Natural killer cell (primary cell): ENCODE data around the gene COG6. TPM values are rescaled to one million over a fixed set of nuclear protein-coding genes. Genes with fewer than 3 reads are reported as not detected.

Experiments
- ATAC-seq, 3 donors: fragments of 150-1000 bp in 2 of 3; fragments of 200-7000 bp in 1 of 3; cut with Tn5 transposase; 1 replicate in 1 of 3; 2 replicates in 2 of 3; pipeline ENCODE4 v1.10.0; 2021; ENCODE audit warnings: mild to moderate bottlenecking in 2 of 3, moderate library complexity in 2 of 3
- DNase-seq, 2 donors: peaks; one replicate each; pipeline versions ENCODE4 v3.0.0 to v3.0.0-alpha.2; 2013 to 2021; ENCODE audit warnings: mixed read lengths in 1 of 2
- H3K27ac ChIP-seq: one replicate; pipeline ENCODE4 v1.5.1; 2013; ENCODE audit warnings: mild to moderate bottlenecking, low read length
- H3K27me3 ChIP-seq: one replicate; pipeline ENCODE4 v1.6.1; 2013; ENCODE audit warnings: low read length; ENCODE audit not compliant: control insufficient read depth, insufficient read depth
- H3K36me3 ChIP-seq: one replicate; pipeline ENCODE4 v1.6.1; 2013; ENCODE audit warnings: low read length; ENCODE audit not compliant: control insufficient read depth, insufficient read depth
- H3K4me1 ChIP-seq: one replicate; pipeline ENCODE4 v1.6.1; 2013; ENCODE audit warnings: low read length; ENCODE audit not compliant: control insufficient read depth, insufficient read depth
- H3K4me3 ChIP-seq: one replicate; pipeline ENCODE4 v1.5.1; 2013; ENCODE audit warnings: low read length
- H3K9me3 ChIP-seq: one replicate; pipeline ENCODE4 v1.6.1; 2013; ENCODE audit warnings: low read length; ENCODE audit not compliant: control insufficient read depth, insufficient read depth
- H3K27ac Mint-ChIP-seq, 2 donors: one replicate each; pipeline ENCODE4 v1.8.0; 2022; ENCODE audit warnings: mild to moderate bottlenecking in 2 of 2, mixed read lengths in 2 of 2, moderate library complexity in 1 of 2
- H3K27me3 Mint-ChIP-seq, 2 donors: one replicate each; pipeline ENCODE4 v1.8.0; 2022; ENCODE audit warnings: low read depth in 2 of 2, mixed read lengths in 2 of 2
- H3K36me3 Mint-ChIP-seq: one replicate; pipeline ENCODE4 v1.8.0; 2022; ENCODE audit warnings: mixed read lengths
- H3K4me1 Mint-ChIP-seq, 2 donors: one replicate each; pipeline ENCODE4 v1.8.0; 2022; ENCODE audit warnings: mixed read lengths in 2 of 2
- H3K4me3 Mint-ChIP-seq: one replicate; pipeline ENCODE4 v1.8.0; 2022; ENCODE audit warnings: mild to moderate bottlenecking, moderate library complexity, mixed read lengths
- H3K9me3 Mint-ChIP-seq, 2 donors: one replicate each; pipeline ENCODE4 v1.8.0; 2022; ENCODE audit warnings: mixed read lengths in 2 of 2
- WGBS: methylation state at CpG from one replicate; pipeline ENCODE4 v1.1.7; 2013; ENCODE audit warnings: missing lambda C conversion rate; ENCODE audit not compliant: insufficient coverage; 5-methylcytosine and 5-hydroxymethylcytosine counted together
- intact Hi-C: fragments of 100-400 bp; cut with micrococcal nuclease; formaldehyde crosslinking; loops from one replicate; pipeline ENCODE4 v1.14.2; 2022
- total RNA-seq, 4 donors: library from RNA; stranded (reverse); fragments of 120-200 nt in 1 of 4; gene quantifications; one replicate each; pipeline versions ENCODE4 v1.2.3 to v1.2.4, GENCODE V29; 2013 to 2022
- TF ChIP-seq, protein P1 (sequence below): fragments of 200-600 bp; IDR thresholded peaks from one replicate; pipeline ENCODE4 v1.8.0; 2022; ENCODE audit warnings: antibody characterized with exemption

COG6 gene
- total RNA-seq, 3 donors from 2014 or later (not counting 1 experiment from before 2014, with no cell fraction given), result 30.2 to 36.0 (median 32.3) TPM

DNA sequence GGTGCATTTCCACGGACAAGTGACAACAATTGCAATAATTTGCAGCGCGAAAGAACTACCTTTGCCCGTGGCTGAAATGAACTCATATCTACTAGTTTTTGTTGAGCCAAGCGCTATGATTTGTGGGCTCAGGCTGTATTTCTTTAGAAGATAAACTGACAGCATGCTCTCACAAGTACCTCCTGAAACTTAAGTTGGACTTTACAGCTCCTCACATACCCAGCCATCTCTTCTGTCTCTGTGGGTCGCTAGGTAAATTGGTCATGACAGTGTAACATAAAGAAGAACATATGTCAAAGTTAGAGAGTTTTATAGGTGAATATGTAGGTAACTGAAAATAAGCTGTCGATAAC lies 839 bp downstream of the COG6 start:
- TF ChIP-seq, protein P1, sequence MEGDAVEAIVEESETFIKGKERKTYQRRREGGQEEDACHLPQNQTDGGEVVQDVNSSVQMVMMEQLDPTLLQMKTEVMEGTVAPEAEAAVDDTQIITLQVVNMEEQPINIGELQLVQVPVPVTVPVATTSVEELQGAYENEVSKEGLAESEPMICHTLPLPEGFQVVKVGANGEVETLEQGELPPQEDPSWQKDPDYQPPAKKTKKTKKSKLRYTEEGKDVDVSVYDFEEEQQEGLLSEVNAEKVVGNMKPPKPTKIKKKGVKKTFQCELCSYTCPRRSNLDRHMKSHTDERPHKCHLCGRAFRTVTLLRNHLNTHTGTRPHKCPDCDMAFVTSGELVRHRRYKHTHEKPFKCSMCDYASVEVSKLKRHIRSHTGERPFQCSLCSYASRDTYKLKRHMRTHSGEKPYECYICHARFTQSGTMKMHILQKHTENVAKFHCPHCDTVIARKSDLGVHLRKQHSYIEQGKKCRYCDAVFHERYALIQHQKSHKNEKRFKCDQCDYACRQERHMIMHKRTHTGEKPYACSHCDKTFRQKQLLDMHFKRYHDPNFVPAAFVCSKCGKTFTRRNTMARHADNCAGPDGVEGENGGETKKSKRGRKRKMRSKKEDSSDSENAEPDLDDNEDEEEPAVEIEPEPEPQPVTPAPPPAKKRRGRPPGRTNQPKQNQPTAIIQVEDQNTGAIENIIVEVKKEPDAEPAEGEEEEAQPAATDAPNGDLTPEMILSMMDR, result no peak
- 17% methylated on average over 6 of the region's 7 CpGs for WGBS
- Mint-ChIP-seq H3K4me1 (peaks cover 28 to 34% of the 10 kb centered on the region in 2 donors), H3K27me3 (peaks cover 4 to 16% of the 10 kb centered on the region in 2 donors), H3K27ac (peak overlapping the region; percentile 95 to 97), H3K9me3 (peaks cover 3% of the 10 kb centered on the region in 2 donors), H3K36me3 (peaks cover 8% of the 10 kb centered on the region), H3K4me3 (peak overlapping the region; percentile 98)
- Histone ChIP-seq H3K4me1 (peaks cover 10% of the 10 kb centered on the region), H3K36me3 (peaks cover 18% of the 10 kb centered on the region), H3K27me3 (no peaks in the 10 kb centered on the region), H3K4me3 (peak overlapping the region; percentile 75), H3K9me3 (no peaks in the 10 kb centered on the region), H3K27ac (peak overlapping the region; percentile 55)
- intact Hi-C loops, result loop anchor here (10.0 kb wide), 1 partner anchor 622 kb away; the partner anchor contains the start of genes NHLRC3 and PROSER1
- DNase-seq, result no peak
- ATAC-seq, result no peak

DNA sequence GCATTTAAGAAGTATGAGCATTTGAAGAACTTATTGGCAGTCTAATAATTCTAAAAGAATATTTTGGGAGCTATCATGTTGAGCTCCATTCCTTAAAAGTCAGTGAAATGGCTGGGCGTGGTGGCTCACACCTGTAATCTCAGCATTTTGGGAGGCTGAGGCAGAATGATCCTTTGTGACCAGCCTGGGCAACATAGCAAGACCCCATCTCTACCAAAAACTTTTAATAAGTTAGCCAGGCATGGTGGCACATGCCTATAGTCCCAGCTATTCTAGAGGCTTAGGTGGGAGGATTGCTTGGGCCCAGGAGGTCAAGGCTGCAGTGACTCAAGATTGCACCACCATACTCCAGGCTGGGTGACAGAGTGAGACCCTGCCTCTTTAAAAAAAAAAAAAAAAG lies 8.0 kb downstream of the COG6 start:
- Histone ChIP-seq H3K36me3 (peaks cover 43% of the 10 kb centered on the region), H3K9me3 (no peaks in the 10 kb centered on the region), H3K4me1 (no peaks in the 10 kb centered on the region), H3K27me3 (no peaks in the 10 kb centered on the region), H3K4me3 (no peak overlapping the region), H3K27ac (no peak overlapping the region)
- ATAC-seq, result no peak
- no peak for DNase-seq
- no peak overlapping the region for H3K27ac Mint-ChIP-seq
- 94% methylated on average over 1 of the region's 1 CpG for WGBS
- H3K4me3 Mint-ChIP-seq, result no peak overlapping the region
- H3K4me1 Mint-ChIP-seq, result peaks cover 3 to 8% of the 10 kb centered on the region in 2 donors
- intact Hi-C loops, result no loop called here
- H3K27me3 Mint-ChIP-seq, result no peaks in the 10 kb centered on the region
- H3K36me3 Mint-ChIP-seq, result no peaks in the 10 kb centered on the region
- TF ChIP-seq, protein P1, result no peak
- H3K9me3 Mint-ChIP-seq, result no peaks in the 10 kb centered on the region

DNA sequence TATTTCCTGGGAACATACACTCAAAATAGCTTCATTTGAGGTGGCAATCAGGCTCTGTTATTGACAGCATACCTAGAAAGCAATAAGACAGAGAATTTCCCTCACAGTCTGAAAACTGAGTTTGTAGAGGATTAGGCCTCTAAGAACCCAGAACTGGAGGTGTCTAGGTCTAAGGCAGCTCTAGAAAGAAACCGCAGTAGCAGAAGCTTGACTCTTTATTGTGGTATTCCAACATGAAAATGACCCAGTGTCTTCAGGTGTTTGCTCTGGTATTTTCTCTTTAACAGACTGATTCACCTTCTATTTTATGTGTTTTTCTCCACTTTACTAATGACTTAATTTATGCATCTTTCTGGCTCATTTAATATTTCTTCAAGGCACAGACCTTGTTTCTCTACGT lies 8.5 kb downstream of the COG6 start:
- no peak for ATAC-seq
- H3K4me1 Mint-ChIP-seq, result peaks cover 0 to 5% of the 10 kb centered on the region in 2 donors
- no peaks in the 10 kb centered on the region for H3K27me3 Mint-ChIP-seq
- TF ChIP-seq, protein P1, result no peak
- peaks cover 45% of the 10 kb centered on the region for H3K36me3 ChIP-seq
- no peaks in the 10 kb centered on the region for H3K9me3 ChIP-seq
- no peaks in the 10 kb centered on the region for H3K27me3 ChIP-seq
- DNase-seq, result no peak
- H3K27ac ChIP-seq, result no peak overlapping the region
- H3K4me3 Mint-ChIP-seq, result no peak overlapping the region
- no peak overlapping the region for H3K4me3 ChIP-seq
- H3K27ac Mint-ChIP-seq, result no peak overlapping the region
- H3K4me1 ChIP-seq, result no peaks in the 10 kb centered on the region
- no peaks in the 10 kb centered on the region for H3K9me3 Mint-ChIP-seq
- intact Hi-C loops, result no loop called here
- 91% methylated on average over 1 of the region's 2 CpGs for WGBS
- no peaks in the 10 kb centered on the region for H3K36me3 Mint-ChIP-seq

DNA sequence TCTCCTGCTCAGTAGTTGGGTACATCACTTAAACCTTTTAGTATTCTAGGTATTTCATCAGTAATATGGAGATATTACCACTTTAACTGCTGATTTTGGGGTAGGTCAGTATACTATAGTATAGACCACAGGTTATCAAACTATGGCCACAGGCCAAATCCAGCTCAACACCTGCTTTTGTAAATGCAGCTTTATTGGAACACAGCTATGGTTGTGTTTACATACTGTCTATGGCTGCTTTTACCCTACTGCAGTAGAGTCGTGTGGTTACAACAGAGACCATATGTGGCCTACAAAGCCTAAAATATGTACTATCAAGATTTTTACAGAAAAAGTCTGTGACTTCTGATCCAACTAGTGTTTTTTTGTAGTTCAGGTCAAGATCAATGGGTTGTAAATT lies 10.3 kb downstream of the COG6 start:
- Histone ChIP-seq H3K36me3 (peaks cover 35% of the 10 kb centered on the region), H3K4me3 (no peak overlapping the region), H3K4me1 (no peaks in the 10 kb centered on the region), H3K27ac (no peak overlapping the region), H3K9me3 (no peaks in the 10 kb centered on the region), H3K27me3 (no peaks in the 10 kb centered on the region)
- DNase-seq (no peak), ATAC-seq (no peak)
- no peaks in the 10 kb centered on the region for H3K27me3 Mint-ChIP-seq
- no peak overlapping the region for H3K4me3 Mint-ChIP-seq
- H3K27ac Mint-ChIP-seq, result no peak overlapping the region
- H3K4me1 Mint-ChIP-seq, result peaks cover 0 to 5% of the 10 kb centered on the region in 2 donors
- no peaks in the 10 kb centered on the region for H3K9me3 Mint-ChIP-seq
- TF ChIP-seq, protein P1, result no peak
- no peaks in the 10 kb centered on the region for H3K36me3 Mint-ChIP-seq
- 100% methylated on average over 1 of the region's 1 CpG for WGBS
- intact Hi-C loops, result no loop called here
